Heart right ventricle (tissue), 16 donors: ENCODE data around the gene WAC. TPM values are rescaled to one million over a fixed set of nuclear protein-coding genes. Genes with fewer than 3 reads are reported as not detected.

ENCODE experiments used
- ATAC-seq, 8 donors: fragments of 200-7000 bp; cut with Tn5 transposase; one replicate each; pipeline ENCODE4 v1.9.1; 2020; ENCODE audit warnings: mild to moderate bottlenecking in 8 of 8, moderate library complexity in 8 of 8, moderate number of reproducible peaks in 1 of 8
- DNase-seq, 2 donors: peaks; one replicate each; pipeline ENCODE4 v3.0.0-alpha.2; 2020
- H3K27ac ChIP-seq, 10 donors: fragments of 200-600 bp; sonication (generic) in 2 of 10; one replicate each; pipeline versions ENCODE4 v1.5.0 to v1.8.0; 2020 to 2022; ENCODE audit warnings: mild to moderate bottlenecking in 3 of 10
- H3K27me3 ChIP-seq, 7 donors: fragments of 200-600 bp; one replicate each; pipeline ENCODE4 v1.8.0; 2021 to 2022; ENCODE audit warnings: mild to moderate bottlenecking in 2 of 7
- H3K36me3 ChIP-seq, 9 donors: fragments of 200-600 bp; sonication (generic) in 1 of 9; one replicate each; pipeline versions ENCODE4 v1.5.0 to v1.8.0; 2020 to 2022; ENCODE audit warnings: mild to moderate bottlenecking in 2 of 9
- H3K4me1 ChIP-seq, 9 donors: fragments of 200-600 bp; sonication (generic) in 1 of 9; one replicate each; pipeline versions ENCODE4 v1.5.0 to v1.8.0; 2020 to 2022; ENCODE audit warnings: mild to moderate bottlenecking in 4 of 9
- H3K4me3 ChIP-seq, 10 donors: fragments of 200-600 bp; sonication (generic) in 2 of 10; one replicate each; pipeline versions ENCODE4 v1.5.0 to v1.8.0; 2020 to 2022; ENCODE audit warnings: mild to moderate bottlenecking in 7 of 10, moderate library complexity in 2 of 10
- H3K9me3 ChIP-seq, 11 donors: fragments of 200-600 bp in 10 of 11; sonication (generic) in 2 of 11; one replicate each; pipeline versions ENCODE4 v1.5.0 to v1.8.0; 2013 to 2022; ENCODE audit warnings: mild to moderate bottlenecking in 2 of 11, control low read depth in 1 of 11, moderate library complexity in 1 of 11
- CTCF ChIP-seq, 9 donors: fragments of 200-600 bp; sonication (generic) in 2 of 9; IDR thresholded peaks; one replicate each; pipeline versions ENCODE4 v1.5.0 to v1.8.0; 2021 to 2022; ENCODE audit warnings: antibody characterized with exemption in 9 of 9, mild to moderate bottlenecking in 5 of 9, moderate library complexity in 1 of 9
- WGBS, 2 donors: extraction: QIAGEN DNeasy Blood & Tissue Kit; methylation state at CpG; one replicate each; pipeline ENCODE4 v1.1.7; 2013; ENCODE audit warnings: inconsistent platforms in 1 of 2; 5-methylcytosine and 5-hydroxymethylcytosine counted together
- intact Hi-C, 10 donors: fragments of 100-400 bp; cut with DNase I; formaldehyde crosslinking; loops; one replicate each; pipeline versions ENCODE4 v1.11.1 to v1.14.2; 2022
- polyA plus RNA-seq, 2 donors: library from polyadenylated mRNA; stranded (reverse); fragments of 200-250 nt; gene quantifications; one replicate each; pipeline ENCODE4 v1.2.3, GENCODE V29; 2013
- total RNA-seq, 10 donors: library from RNA; stranded (reverse); fragmentation: NEBNext Ultra II Directional in 3 of 10; extraction: Animal tissue kit (Norgen Biotek cat#: 25700) in 3 of 10; gene quantifications; one replicate each; pipeline versions ENCODE4 v1.2.1 to v1.2.4, GENCODE V29; 2021 to 2023
- donor health status: Arrhythmogenic right ventricular cardiomyopathy.
- donor health status: ischemic (EF 13 %, LVEDD 7.1; RV severe dilation, severe dysfunction).
- donor health status: healthy with polysubstance abuse.
- donor health status: DM: no; HTN: yes; CAD: no.
- donor health status: DM: no; HTN: no; CAD: no.
- donor health status: ischemic (EF 25% LVEDD 6.9; RV normal size, moderate dysfunction).
- donor health status: ischemic (EF 25% LVEDD 5.7; RV mildly dilated, moderate dysfunction).
- donor health status: healthy.
- donor health status: DM: yes; HTN: yes; CAD: no.
- donor health status: Ischemic cardiomyopathy.
- donor health status: ischemic (EF 35%, LVEDD 5.7; RV mildly dilated, moderate dysfunction).
- donor health status: nonischemic (EF 11% LVEDD 7.7; RV severe dilation, severe dysfunction).
- donor health status: DM: yes; HTN: yes; CAD: no.
- donor health status: PGD.
- donor health status: ischemic (EF 29% LVEDD 5.4; RV normal size, mild dysfunction).
- donor health status: nonischemic (EF 23%, LVEDD 6.1; RV moderate dilation, normal function).

Gene WAC
- total and polyA plus RNA-seq, 12 donors = 17.4 to 134 (median 93.9) TPM

GRCh38 chr10:28540145-28540544 is 7.2 kb downstream of the WAC start:
- no peak for TF ChIP-seq CTCF (IDR thresholded peaks at IDR 0.05)
- DNase-seq (no peak), ATAC-seq (no peak)
- 78 to 84% methylated on average over 3 of the region's 3 CpGs for WGBS, 2 donors
- H3K4me3 ChIP-seq = no peak overlapping the region
- peaks cover 3 to 62% (median 42%) of the 10 kb centered on the region in 9 donors for H3K4me1 ChIP-seq
- peaks cover 0 to 100% (median 63%) of the 10 kb centered on the region in 9 donors for H3K36me3 ChIP-seq
- H3K27me3 ChIP-seq = no peaks in the 10 kb centered on the region
- intact Hi-C loops = no loop called here
- H3K27ac ChIP-seq = no peak overlapping the region
- H3K9me3 ChIP-seq = no peaks in the 10 kb centered on the region

DNA sequence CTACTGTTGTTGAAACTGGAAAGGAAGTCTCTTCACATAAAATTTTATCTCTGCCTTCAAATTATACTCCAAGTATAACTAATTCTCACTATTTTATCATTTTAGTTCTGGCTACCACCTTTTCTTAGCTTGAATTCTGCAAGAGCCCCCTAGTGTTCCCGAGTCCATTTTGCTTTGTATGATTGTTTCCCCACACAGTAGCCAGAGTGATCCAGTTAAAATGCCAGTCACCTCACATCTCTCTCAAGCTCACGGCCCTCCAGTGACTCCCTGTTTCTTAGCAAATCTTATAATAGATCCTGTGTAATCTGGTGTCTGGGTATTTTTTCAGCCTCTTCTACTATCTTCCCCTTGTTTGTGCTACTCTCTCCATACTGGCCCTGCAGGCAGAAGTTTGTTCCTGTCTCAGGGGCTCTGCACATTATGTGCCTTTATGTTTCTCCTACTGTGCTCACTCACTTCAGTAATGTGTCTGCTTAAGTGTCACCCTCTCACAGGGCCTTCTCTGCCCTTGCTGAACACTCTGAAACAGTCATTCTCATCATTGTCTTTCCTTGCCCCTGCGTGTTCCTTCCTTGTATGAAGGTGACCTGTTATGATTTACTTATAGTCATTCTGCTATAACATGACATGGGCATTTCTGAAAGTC is 8.9 kb downstream of the WAC start:
- ATAC-seq (peak in 5 of 8 donors; percentile 23 to 57 (median 31)), DNase-seq (no peak)
- H3K27me3 ChIP-seq = no peaks in the 10 kb centered on the region
- H3K4me1 ChIP-seq = peaks cover 3 to 61% (median 41%) of the 10 kb centered on the region in 9 donors
- no peak overlapping the region for H3K4me3 ChIP-seq
- intact Hi-C loops = no loop called here
- H3K36me3 ChIP-seq = peaks cover 0 to 100% (median 49%) of the 10 kb centered on the region in 9 donors
- peak in 2 of 9 donors; percentile 9 to 26 for TF ChIP-seq CTCF (IDR thresholded peaks at IDR 0.05)
- no peaks in the 10 kb centered on the region for H3K9me3 ChIP-seq
- H3K27ac ChIP-seq = no peak overlapping the region
- 45 to 49% methylated on average over 3 of the region's 3 CpGs for WGBS, 2 donors

DNA sequence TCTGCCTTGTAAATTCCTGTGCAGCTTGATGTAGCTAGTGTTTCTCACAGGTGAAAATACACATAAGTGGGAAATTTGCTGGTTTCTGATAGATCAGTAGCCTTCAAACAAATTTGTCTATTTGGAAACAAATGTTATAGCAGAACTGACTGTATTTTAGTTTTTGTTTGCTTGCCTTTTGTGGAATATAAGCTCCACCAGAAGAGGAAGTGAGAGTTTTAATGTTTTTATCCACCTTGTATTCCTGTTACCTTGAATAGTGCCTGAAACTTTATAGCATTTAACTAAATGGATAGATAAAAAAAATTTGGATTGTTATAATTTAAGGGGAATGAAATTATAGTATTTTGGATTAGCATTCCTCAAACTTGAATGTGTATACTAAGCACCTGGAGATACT is 9.8 kb downstream of the WAC start:
- no peak overlapping the region for H3K4me3 ChIP-seq
- no peak overlapping the region for H3K27ac ChIP-seq
- no peak for DNase-seq
- intact Hi-C loops = no loop called here
- no peak for TF ChIP-seq CTCF (IDR thresholded peaks at IDR 0.05)
- H3K9me3 ChIP-seq = no peaks in the 10 kb centered on the region
- H3K36me3 ChIP-seq = peaks cover 0 to 99% (median 40%) of the 10 kb centered on the region in 9 donors
- H3K4me1 ChIP-seq = peaks cover 3 to 59% (median 41%) of the 10 kb centered on the region in 9 donors
- ATAC-seq = no peak
- H3K27me3 ChIP-seq = no peaks in the 10 kb centered on the region

GRCh38 chr10:28544058-28544457 is 11.1 kb downstream of the WAC start:
- H3K27ac ChIP-seq = no peak overlapping the region
- no peak for TF ChIP-seq CTCF (IDR thresholded peaks at IDR 0.05)
- no peaks in the 10 kb centered on the region for H3K9me3 ChIP-seq
- no peak overlapping the region for H3K4me3 ChIP-seq
- no peaks in the 10 kb centered on the region for H3K27me3 ChIP-seq
- ATAC-seq (no peak), DNase-seq (no peak)
- H3K36me3 ChIP-seq = peaks cover 0 to 99% (median 31%) of the 10 kb centered on the region in 9 donors
- peaks cover 3 to 69% (median 51%) of the 10 kb centered on the region in 9 donors for H3K4me1 ChIP-seq
- WGBS, 2 donors = 98% methylated on average over 5 of the region's 5 CpGs
- intact Hi-C loops = no loop called here
